NCI-H1417 treated with DMSO at 0.1 percent for 48 hours (cell line): ENCODE measurements around the gene YBX1.
"Not testable (repeated sequence)": the region's sequence is repeated elsewhere in the genome, so short reads cannot be mapped to it uniquely, and the experiment has no call there.

ENCODE experiments used
- DNase-seq: peaks from one replicate; lab custom pipeline; 2025; lab: John Stamatoyannopoulos, UW

Gene YBX1

GRCh38 chr1:42681741-42682483 lies at the start of gene YBX1:
YBX1 (plus strand) TSS chr1:42682418; CDS start chr1:42682566, 148 bp downstream.
- DNase-seq: peak; percentile 97

GRCh38 chr1:42639116-42639515 lies 43.1 kb upstream of the YBX1 start:
- DNase-seq: no peak

GRCh38 chr1:42646056-42646455 lies 36.2 kb upstream of the YBX1 start:
- DNase-seq: no peak

- no peak for DNase-seq
Measured at GRCh38 chr1:42657201-42657600, 25.0 kb upstream of the YBX1 start.

GRCh38 chr1:42657981-42658876 lies 24.0 kb upstream of the YBX1 start, which contains the start of gene PPIH:
PPIH (plus strand) TSS chr1:42658423; CDS start chr1:42658447, 24 bp downstream.
- DNase-seq: peak; percentile 48

- DNase-seq: no peak
Measured at GRCh38 chr1:42658877-42659337, 23.3 kb upstream of the YBX1 start.

GRCh38 chr1:42660907-42661500 lies 21.2 kb upstream of the YBX1 start:
- no peak for DNase-seq

GRCh38 chr1:42669936-42670335 lies 12.3 kb upstream of the YBX1 start:
- DNase-seq: no peak

GRCh38 chr1:42670425-42670824 lies 11.8 kb upstream of the YBX1 start:
- DNase-seq: no peak

- DNase-seq: no peak
Measured at GRCh38 chr1:42674214-42674613, 8.0 kb upstream of the YBX1 start.

- no peak for DNase-seq
Measured at GRCh38 chr1:42674682-42675081, 7.5 kb upstream of the YBX1 start.

- no peak for DNase-seq
Measured at GRCh38 chr1:42675467-42675866, 6.8 kb upstream of the YBX1 start.

GRCh38 chr1:42676534-42677087 lies 5.6 kb upstream of the YBX1 start:
- no peak for DNase-seq

GRCh38 chr1:42679364-42679983 lies 2.7 kb upstream of the YBX1 start:
- no peak for DNase-seq

GRCh38 chr1:42680055-42680454 lies 2.2 kb upstream of the YBX1 start:
- DNase-seq: no peak

- DNase-seq: no peak
Measured at GRCh38 chr1:42680921-42681683, 1.1 kb upstream of the YBX1 start.

GRCh38 chr1:42682484-42682738 lies 193 bp downstream of the YBX1 start:
- not testable (repeated sequence) for DNase-seq

- DNase-seq: no peak
Measured at GRCh38 chr1:42682739-42683531, 717 bp downstream of the YBX1 start.

- no peak for DNase-seq
Measured at GRCh38 chr1:42684139-42684538, 1.9 kb downstream of the YBX1 start.

- no peak for DNase-seq
Measured at GRCh38 chr1:42686418-42686817, 4.2 kb downstream of the YBX1 start.
